SJSA1 (cell line): ENCODE results near the gene TXNL4B. TPM values are rescaled to one million over a fixed set of nuclear protein-coding genes. Genes with fewer than 3 reads are reported as not detected.
A peak's percentile ranks its signal among the peaks of the same experiment; 100 is the strongest.

Experiments
- DNase-seq, 2 experiments: peaks; one replicate each; pipeline ENCODE4 v3.0.0-alpha.2; 2015 to 2020; ENCODE audit warnings: low spot score in 2 of 2, low read depth in 1 of 2
- H3K27ac ChIP-seq: fragments of 250-450 bp; sonication (Bioruptor Pico); 2 replicates; pipeline ENCODE4 v1.5.1; 2020; ENCODE audit warnings: mild to moderate bottlenecking, moderate library complexity
- H3K27me3 ChIP-seq: fragments of 250-450 bp; sonication (Bioruptor Pico); replicated peaks from 2 replicates; pipeline ENCODE4 v1.5.1; 2020; ENCODE audit warnings: mild to moderate bottlenecking, moderate library complexity
- H3K36me3 ChIP-seq: fragments of 250-450 bp; sonication (Bioruptor Pico); 2 replicates; pipeline ENCODE4 v1.5.1; 2020; ENCODE audit warnings: mild to moderate bottlenecking
- H3K4me1 ChIP-seq: fragments of 250-450 bp; sonication (Bioruptor Pico); replicated peaks from 2 replicates; pipeline ENCODE4 v1.6.1; 2021; ENCODE audit warnings: mild to moderate bottlenecking
- H3K4me3 ChIP-seq: fragments of 250-450 bp; sonication (Bioruptor Pico); 2 replicates; pipeline ENCODE4 v1.5.1; 2020; ENCODE audit warnings: mild to moderate bottlenecking
- H3K9me3 ChIP-seq: fragments of 250-450 bp; sonication (Bioruptor Pico); replicated peaks from 2 replicates; pipeline ENCODE4 v1.5.1; 2020; ENCODE audit warnings: mild to moderate bottlenecking
- total RNA-seq: library from RNA; depleted of rRNA; stranded (reverse); fragments of >200 nt; shearing (Covaris generic); gene quantifications from 2 replicates; pipeline ENCODE4 v1.2.3, GENCODE V29; 2014; rRNA removed

Gene TXNL4B
- 11.7 and 26.0 TPM in 2 replicates for total RNA-seq

DNA sequence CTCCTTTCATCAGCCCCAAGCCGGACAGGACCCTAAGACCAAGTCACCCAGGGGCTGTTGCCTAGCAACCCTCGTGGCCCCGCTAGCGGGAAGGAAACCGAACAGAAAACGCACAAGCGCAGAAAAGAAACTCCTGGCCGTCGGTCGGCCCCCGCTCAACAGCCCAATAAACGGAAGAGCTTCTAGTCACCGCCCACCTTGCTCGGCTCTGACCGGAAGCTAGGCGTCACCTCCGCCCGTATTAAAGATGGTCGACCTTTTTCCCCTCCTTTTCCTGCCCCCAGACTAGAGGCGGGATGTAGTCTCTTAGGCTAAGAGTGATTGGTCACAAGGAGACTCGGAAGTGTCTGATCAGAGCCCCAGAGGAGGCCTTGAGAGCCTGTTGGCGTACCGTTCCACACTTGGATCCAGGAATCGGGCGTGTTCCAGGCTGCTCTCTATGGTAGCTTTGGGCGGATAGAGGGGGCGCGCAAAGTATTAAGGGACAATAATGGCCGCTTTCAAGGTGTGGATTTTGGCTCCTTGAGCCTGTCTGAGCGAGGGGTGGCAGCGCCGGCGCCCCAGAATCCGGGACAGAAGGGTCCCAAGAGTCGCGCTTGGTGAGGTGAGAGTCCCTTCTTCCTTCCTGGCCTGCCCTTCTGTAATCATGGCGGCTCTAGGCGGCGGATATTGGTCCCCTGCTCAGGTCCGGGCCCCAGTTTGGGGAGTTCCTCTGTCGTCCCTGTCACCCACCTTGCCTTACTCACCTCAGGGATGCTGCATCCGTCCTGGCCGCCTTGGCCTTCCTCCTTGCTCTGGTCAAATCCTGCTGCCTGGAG lies at the start of gene TXNL4B, which contains the start of gene DHX38:
TXNL4B (minus strand) TSS at position 173 of the 818 bp plus-strand sequence. CDS start 2,871 bp downstream, outside the sequence.
DHX38 (plus strand) TSS at position 400 of the 818 bp plus-strand sequence. CDS start 2,311 bp downstream, outside the sequence.
- peaks cover 55% of the 10 kb centered on the region for H3K36me3 ChIP-seq
- peak; percentile 96 to 98 for DNase-seq
- peak within 1 kb of the TSS; percentile 70 for H3K27ac ChIP-seq

DNA sequence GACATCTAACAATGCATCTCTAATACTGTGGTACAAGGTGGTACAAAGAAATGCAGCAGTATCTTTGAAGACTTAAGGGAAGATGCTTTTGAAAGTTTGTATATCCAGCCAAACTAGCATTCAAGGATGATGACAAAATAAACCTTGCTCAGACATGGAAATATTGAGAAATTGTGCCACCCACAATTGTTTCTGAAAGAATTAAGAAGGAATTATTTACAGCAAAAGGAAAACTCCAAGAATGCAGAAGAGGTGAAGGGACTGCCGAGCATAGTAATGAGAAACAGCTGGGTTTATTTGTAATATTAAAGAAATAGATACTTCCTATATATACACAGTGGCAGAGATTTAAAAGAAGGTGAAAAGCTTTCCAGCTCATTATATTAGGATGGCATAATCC lies 49.1 kb upstream of the TXNL4B start:
- H3K27me3 ChIP-seq: 0 out of 2 replicates have a peak, but pooled peaks cover 4% of the 10 kb centered on the region
- no peaks in the 10 kb centered on the region for H3K4me1 ChIP-seq
- H3K36me3 ChIP-seq: no peaks in the 10 kb centered on the region
- H3K9me3 ChIP-seq: no peaks in the 10 kb centered on the region
- no peak overlapping the region for H3K27ac ChIP-seq
- DNase-seq: no peak
- H3K4me3 ChIP-seq: no peak overlapping the region

More for the DNA sequence above, at the start of gene TXNL4B, which contains the start of gene DHX38:
- Histone ChIP-seq H3K27me3 (no peaks in the 10 kb centered on the region), H3K4me3 (peak within 1 kb of the TSS; percentile 67), H3K9me3 (no peaks in the 10 kb centered on the region), H3K4me1 (peaks cover 13% of the 10 kb centered on the region)

DNA sequence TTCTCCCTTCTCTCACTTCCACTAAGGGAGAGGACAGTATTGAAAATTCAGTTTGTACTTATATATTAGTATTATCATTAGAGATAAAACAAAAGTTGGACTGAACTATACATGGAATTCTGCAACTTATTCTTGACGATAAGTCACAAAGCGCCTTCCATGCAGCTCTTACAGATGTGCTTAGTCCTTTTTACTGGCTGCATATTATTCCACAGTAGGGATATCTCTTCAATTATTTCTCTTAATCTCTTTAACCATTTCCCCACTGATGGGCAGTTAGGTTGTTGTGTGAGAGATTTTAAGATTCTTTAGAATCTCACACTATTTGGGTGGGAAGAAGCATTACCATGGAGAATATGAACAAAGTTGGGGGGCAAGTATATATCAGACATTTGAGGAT lies 46.5 kb upstream of the TXNL4B start:
- Histone ChIP-seq H3K36me3 (no peaks in the 10 kb centered on the region), H3K4me1 (no peaks in the 10 kb centered on the region), H3K4me3 (no peak overlapping the region), H3K27ac (no peak overlapping the region), H3K27me3 (0 out of 2 replicates have a peak, but pooled peaks cover 4% of the 10 kb centered on the region), H3K9me3 (no peaks in the 10 kb centered on the region)
- DNase-seq: no peak

DNA sequence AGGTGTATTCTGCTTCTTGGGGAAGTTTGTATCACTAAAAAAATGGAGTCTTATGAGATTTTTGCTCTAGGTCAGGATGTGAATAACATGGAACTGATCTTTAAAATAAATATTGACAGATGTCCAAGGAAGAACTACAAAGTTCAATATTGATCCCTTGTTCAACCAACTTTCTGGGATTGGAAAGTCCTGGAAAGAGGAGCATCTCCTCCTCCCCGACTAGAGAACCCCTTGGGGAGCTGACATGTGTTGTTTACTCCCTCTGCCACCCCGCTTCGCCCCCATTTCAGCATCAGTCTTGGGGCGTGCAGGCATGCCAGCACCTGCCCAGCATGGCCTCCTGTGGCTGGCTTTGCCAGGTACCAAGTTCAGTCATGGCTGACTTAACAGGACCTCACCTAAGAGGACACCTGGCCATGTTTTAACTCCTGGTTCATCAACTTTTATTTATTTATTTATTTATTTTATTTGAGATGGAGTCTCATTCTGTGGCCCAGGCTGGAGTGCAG lies 44.7 kb upstream of the TXNL4B start:
- no peaks in the 10 kb centered on the region for H3K9me3 ChIP-seq
- H3K36me3 ChIP-seq: no peaks in the 10 kb centered on the region
- no peak overlapping the region for H3K27ac ChIP-seq
- peaks cover 4% of the 10 kb centered on the region; the same call in 1 of the 2 replicates for H3K27me3 ChIP-seq
- H3K4me3 ChIP-seq: no peak overlapping the region
- no peak for DNase-seq
- H3K4me1 ChIP-seq: no peaks in the 10 kb centered on the region

DNA sequence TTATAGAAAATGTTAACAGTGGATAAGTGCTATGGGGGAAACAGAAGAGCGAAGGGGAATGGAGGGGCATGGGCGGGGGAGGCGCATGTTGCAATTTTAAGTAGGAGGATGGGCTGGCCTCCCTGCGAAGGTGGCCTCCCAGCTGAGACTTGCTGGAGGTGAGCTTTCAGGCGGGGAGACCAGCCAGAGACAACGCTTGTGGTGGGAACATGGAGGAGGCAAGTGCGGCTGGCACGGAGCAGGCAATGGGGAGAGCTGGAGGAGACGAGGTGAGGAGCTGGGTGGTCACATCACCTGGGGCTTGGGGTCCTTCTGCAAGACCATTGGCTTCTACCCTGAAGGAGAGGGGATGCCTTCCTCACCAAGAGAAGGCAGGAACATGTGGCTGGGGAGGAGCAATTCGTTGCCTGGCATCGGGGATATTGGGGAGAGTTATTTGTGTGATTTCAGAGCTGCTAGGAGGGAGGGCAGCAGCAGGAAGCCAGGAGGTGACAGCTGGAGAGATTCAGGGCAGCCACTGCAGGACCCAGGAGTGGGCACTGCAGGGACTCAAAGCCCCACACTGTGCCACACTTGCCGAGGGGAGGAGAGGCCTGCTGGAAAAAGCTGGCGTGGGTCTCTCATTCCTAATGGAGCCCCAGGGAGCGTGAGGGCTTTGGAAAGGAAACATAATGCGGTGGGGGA lies 44.1 kb upstream of the TXNL4B start:
- H3K36me3 ChIP-seq: no peaks in the 10 kb centered on the region
- no peak overlapping the region for H3K4me3 ChIP-seq
- no peak overlapping the region for H3K27ac ChIP-seq
- no peaks in the 10 kb centered on the region for H3K9me3 ChIP-seq
- peaks cover 4% of the 10 kb centered on the region; the same call in 1 of the 2 replicates for H3K27me3 ChIP-seq
- no peak for DNase-seq
- H3K4me1 ChIP-seq: no peaks in the 10 kb centered on the region

DNA sequence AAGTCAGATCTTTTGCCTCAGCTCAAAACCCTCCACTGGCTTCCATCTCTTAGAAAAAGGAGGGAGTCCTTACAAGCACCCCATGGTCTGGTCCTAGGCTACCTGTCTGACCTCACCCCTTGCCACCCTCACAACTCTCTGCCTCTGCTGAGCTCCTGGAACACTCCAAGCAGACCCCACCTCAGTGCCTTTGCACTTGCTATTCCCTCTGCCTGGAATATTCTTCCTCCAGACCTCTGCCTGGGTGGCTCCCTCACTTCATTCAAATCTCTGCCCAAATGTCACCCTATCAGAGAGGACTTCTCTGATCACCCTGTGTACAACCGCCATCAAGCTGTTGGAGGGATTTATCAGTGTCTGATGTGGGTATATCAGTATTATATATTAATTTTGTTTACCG lies 41.1 kb upstream of the TXNL4B start:
- H3K36me3 ChIP-seq: no peaks in the 10 kb centered on the region
- H3K4me3 ChIP-seq: no peak overlapping the region
- H3K27ac ChIP-seq: no peak overlapping the region
- no peak for DNase-seq
- no peaks in the 10 kb centered on the region for H3K4me1 ChIP-seq
- no peaks in the 10 kb centered on the region; the same call in 1 of the 2 replicates for H3K27me3 ChIP-seq
- H3K9me3 ChIP-seq: no peaks in the 10 kb centered on the region

DNA sequence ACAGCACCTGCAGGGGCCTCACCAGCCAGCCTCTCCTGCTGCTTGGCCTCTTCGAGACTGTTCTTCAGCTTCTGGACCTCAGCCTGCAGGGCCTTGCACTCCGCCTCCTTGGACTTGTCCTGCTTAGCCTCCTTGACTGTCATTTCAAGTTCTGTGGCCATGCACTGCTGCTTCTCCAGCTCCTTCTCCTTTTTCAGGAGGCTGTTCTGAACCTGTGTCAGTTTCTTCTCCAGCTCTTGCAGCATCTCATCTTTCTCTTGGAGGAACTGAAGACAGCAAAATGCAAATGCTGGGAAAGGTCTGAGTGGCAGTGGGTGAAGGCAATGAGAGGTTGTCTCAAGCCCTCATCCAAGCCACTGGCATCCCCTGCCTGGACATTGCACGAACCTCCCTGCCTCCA lies 39.3 kb upstream of the TXNL4B start:
- H3K4me3 ChIP-seq: no peak overlapping the region
- H3K4me1 ChIP-seq: no peaks in the 10 kb centered on the region

DNA sequence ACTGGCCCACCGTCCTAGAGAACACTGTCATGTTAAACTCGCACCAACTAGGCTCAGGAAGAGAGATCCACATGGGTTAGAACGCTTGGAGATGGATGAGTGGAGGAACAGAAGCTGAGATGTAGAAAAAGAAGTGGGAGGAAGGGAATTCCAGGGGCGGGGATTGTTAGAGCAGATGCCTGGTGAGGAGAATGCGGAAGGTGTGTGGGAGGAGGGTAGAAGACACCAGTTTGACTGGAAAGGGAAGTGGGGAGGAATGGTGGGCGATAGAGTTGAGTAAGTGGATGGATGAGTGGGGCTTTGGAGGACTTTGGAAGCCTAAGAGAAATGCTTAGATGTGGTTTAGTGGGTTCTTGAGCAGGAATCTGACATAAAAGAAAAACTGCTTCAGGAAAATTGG lies 37.6 kb upstream of the TXNL4B start:
- H3K4me1 ChIP-seq: no peaks in the 10 kb centered on the region
- DNase-seq: no peak
- no peaks in the 10 kb centered on the region for H3K9me3 ChIP-seq
- H3K4me3 ChIP-seq: no peak overlapping the region
- no peaks in the 10 kb centered on the region; the same call in 1 of the 2 replicates for H3K27me3 ChIP-seq
- H3K36me3 ChIP-seq: no peaks in the 10 kb centered on the region
- no peak overlapping the region for H3K27ac ChIP-seq

More for the DNA sequence above, 39.3 kb upstream of the TXNL4B start:
- Histone ChIP-seq H3K27ac (no peak overlapping the region), H3K27me3 (no peaks in the 10 kb centered on the region; the same call in 1 of the 2 replicates), H3K9me3 (no peaks in the 10 kb centered on the region), H3K36me3 (no peaks in the 10 kb centered on the region)
- DNase-seq: no peak

DNA sequence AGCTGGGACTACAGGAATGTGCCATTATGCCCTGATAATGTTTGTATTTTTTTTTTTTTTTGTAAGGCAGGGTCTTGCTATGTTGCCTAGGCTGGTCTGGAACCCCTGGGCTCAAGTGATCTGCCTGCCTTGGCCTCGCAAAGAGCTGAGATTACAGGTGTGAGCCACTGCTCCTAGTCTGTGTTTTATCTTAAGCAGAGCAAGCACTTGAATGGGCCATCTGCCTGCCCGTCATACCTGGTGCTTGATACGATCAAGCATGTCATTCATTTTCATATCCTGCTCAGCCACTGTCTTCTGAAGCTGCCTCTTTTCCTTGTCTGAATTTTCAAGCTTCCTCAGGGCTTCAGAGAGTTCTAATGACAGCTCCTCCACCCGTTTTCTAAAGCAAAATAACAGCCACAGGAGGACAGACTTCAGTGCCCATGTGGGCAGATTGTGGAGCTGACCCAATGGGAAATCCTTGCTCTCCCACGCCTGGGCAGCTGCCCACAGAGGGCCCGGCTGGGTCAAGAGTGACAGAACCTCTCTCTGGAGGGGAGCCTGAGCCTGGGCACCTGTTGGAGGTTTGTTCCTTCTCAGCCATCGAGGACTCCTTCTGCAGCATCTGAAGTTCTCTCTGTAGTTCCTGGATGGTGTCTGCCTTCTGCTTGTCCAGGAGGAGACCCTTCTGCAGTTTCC lies 36.7 kb upstream of the TXNL4B start:
- H3K27me3 ChIP-seq: no peaks in the 10 kb centered on the region; the same call in 1 of the 2 replicates

DNA sequence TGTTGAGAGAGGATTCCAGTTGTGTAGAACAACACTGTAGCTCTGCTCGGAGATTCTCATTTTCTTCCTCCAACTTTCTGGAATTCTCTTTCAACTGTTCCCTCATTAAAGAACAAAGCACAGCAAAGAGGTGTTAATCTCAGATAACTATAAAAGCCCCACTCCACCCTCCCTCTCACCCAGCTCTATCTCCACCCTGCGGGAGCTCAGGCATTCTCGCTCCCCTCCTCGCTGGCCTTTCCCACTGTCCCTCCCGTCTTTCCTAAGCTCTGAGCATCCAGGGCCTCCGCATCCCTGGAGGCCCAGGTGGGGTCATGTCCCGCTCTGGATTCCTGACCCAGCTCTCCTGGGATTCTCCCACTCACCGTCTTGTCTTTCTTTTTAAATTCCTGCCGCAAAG lies 35.3 kb upstream of the TXNL4B start:
- Histone ChIP-seq H3K4me1 (peaks cover 8% of the 10 kb centered on the region; the same call in 1 of the 2 replicates), H3K4me3 (no peak overlapping the region), H3K9me3 (0 out of 2 replicates have a peak, but pooled peaks cover 2% of the 10 kb centered on the region), H3K36me3 (no peaks in the 10 kb centered on the region), H3K27ac (no peak overlapping the region), H3K27me3 (no peaks in the 10 kb centered on the region)
- no peak for DNase-seq

More for the DNA sequence above, 36.7 kb upstream of the TXNL4B start:
- Histone ChIP-seq H3K27ac (no peak overlapping the region), H3K4me1 (peaks cover 2% of the 10 kb centered on the region; the same call in 1 of the 2 replicates), H3K36me3 (no peaks in the 10 kb centered on the region), H3K9me3 (no peaks in the 10 kb centered on the region), H3K4me3 (no peak overlapping the region)
- DNase-seq: no peak

DNA sequence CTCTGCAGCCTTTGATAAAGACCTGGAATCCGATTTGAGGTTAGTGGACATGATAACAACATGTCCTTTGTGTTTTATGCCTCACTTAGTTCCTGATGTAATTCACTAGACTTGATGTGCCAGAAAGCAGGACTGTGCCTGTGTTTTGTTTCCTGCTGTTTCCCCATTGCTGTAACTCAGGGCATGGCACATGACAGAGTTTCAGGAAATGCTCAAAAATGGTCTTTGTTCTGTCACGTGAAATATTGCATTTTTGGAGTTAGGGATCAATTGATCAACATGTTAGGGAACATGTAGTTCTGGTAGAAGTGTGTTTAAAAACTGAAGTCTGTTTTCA lies 33.0 kb upstream of the TXNL4B start:
- no peak overlapping the region for H3K27ac ChIP-seq
- 0 out of 2 replicates have a peak, but pooled peaks cover 2% of the 10 kb centered on the region for H3K9me3 ChIP-seq
- DNase-seq: no peak
- H3K36me3 ChIP-seq: no peaks in the 10 kb centered on the region
- peaks cover 8% of the 10 kb centered on the region; the same call in 1 of the 2 replicates for H3K4me1 ChIP-seq
- no peaks in the 10 kb centered on the region for H3K27me3 ChIP-seq
- H3K4me3 ChIP-seq: no peak overlapping the region

DNA sequence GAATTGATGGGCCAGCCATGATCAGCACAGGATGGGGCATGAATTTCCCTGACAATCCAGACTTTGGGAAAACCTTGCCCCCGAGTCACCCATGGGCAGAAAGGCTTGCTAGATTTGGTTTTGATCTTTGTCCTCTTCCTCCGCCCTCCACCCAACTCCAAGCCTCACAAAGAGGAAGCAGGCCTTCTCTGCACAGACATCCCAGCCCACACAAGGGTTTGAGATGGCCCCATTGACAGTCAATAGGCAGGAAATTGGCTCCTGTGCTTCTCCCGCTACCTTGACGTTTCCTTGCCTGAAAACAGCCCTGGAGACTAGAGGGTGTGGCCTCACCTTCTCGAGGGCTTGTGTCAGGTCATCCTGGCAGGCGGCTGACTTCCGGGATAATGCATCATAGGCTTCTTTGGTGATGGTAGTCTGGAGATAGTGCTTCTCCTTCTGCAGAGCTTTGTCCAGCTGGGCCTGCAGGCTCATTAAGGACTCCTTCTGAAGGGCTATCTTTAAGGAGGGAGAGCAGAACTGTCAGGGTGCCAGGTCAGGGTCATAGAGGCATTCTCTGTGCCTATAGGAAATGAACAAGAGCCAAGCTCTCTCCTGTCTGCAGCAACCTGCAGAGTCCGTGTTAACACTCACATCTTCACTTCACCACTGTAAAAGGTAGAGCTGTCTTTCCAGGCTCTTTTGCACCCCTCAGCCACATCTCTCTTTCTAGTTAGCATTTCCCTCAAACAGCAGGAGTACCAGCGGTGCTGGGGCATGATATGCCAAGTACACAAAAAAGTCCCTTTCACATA lies 32.4 kb upstream of the TXNL4B start:
- DNase-seq: no peak
- Histone ChIP-seq H3K9me3 (0 out of 2 replicates have a peak, but pooled peaks cover 2% of the 10 kb centered on the region), H3K36me3 (no peaks in the 10 kb centered on the region), H3K4me3 (no peak overlapping the region), H3K4me1 (peaks cover 8% of the 10 kb centered on the region; the same call in 1 of the 2 replicates), H3K27ac (no peak overlapping the region), H3K27me3 (no peaks in the 10 kb centered on the region)
